K562 (cell line): ENCODE results near the gene DNAH1. TPM values are rescaled to one million over a fixed set of nuclear protein-coding genes. Genes with fewer than 3 reads are reported as not detected.

Experiments used
- ATAC-seq: fragments of 200-7000 bp; cut with Tn5 transposase; 3 replicates; pipeline ENCODE4 v1.9.1; 2020; ENCODE audit warnings: moderate library complexity
- BruUV-seq: library from RNA; stranded (reverse); fragments of 400-500 nt; replicated peaks from 2 replicates; lab custom pipeline; 2021; lab: Mats Ljungman, UMichigan
- CTCF ChIA-PET: fragments of 300-600 bp; formaldehyde crosslinking; extraction: SDS; loops from one replicate; lab custom pipeline; 2021; ENCODE audit warnings: low intra/inter-chr PET ratio; lab: Yijun Ruan, JAX
- POLR2A ChIA-PET: fragments of 300-600, 350-650 bp; sonication (Branson Sonifier 250); formaldehyde crosslinking; extraction: SDS; loops from one replicate; lab custom pipeline; 2021; ENCODE audit warnings: antibody characterized with exemption, inconsistent platforms; lab: Yijun Ruan, JAX
- DNase-seq, 4 experiments: peaks; one replicate each; pipeline versions ENCODE4 v3.0.0 to v3.0.0-alpha.2; 2011 to 2018; ENCODE audit warnings: low spot score in 3 of 4, mixed read lengths in 3 of 4; ENCODE audit errors: extremely low read depth in 1 of 4
- FAIRE-seq: peaks from 2 replicates; lab custom pipeline; 2011; peaks lifted over from hg19 to GRCh38; lab: Jason Lieb, UNC
- H2AFZ ChIP-seq: 2 replicates; pipeline ENCODE4 v1.6.0; 2011; ENCODE audit warnings: low read depth, low read length, control low read depth, inconsistent platforms
- H3K27ac ChIP-seq: fragments of 200-600 bp; 3 replicates; pipeline ENCODE4 v1.8.0; 2011; ENCODE audit warnings: low read depth, mild to moderate bottlenecking, control low read depth, inconsistent platforms, low read length, moderate library complexity, mixed read lengths; ENCODE audit errors: extremely low read depth
- H3K27me3 ChIP-seq, 2 experiments: fragments of 300-600 bp in 1 of 2; 2 replicates in 1 of 2; 3 replicates in 1 of 2; pipeline versions ENCODE4 v1.6.0 to v1.8.0; 2011; ENCODE audit warnings: inconsistent platforms in 2 of 2, low read length in 2 of 2, mild to moderate bottlenecking in 1 of 2, mixed read lengths in 1 of 2, moderate library complexity in 1 of 2; ENCODE audit not compliant: control insufficient read depth in 2 of 2, insufficient read depth in 2 of 2
- H3K36me3 ChIP-seq: fragments of 300-600 bp; 3 replicates; pipeline ENCODE4 v1.8.0; 2011; ENCODE audit warnings: mild to moderate bottlenecking, low read length, inconsistent platforms; ENCODE audit not compliant: control insufficient read depth, insufficient read depth
- H3K4me1 ChIP-seq, 2 experiments: fragments of 200-600 bp in 1 of 2; replicated peaks in 1 of 2; 2 replicates in 1 of 2; 3 replicates in 1 of 2; pipeline versions ENCODE4 v1.5.1 to v1.8.0; 2011; ENCODE audit warnings: inconsistent platforms in 2 of 2, low read length in 2 of 2, mild to moderate bottlenecking in 1 of 2, mixed read lengths in 1 of 2, moderate library complexity in 1 of 2; ENCODE audit not compliant: control insufficient read depth in 2 of 2, insufficient read depth in 2 of 2
- H3K4me2 ChIP-seq: 2 replicates; pipeline ENCODE4 v1.6.1; 2011; ENCODE audit warnings: low read length, control low read depth, inconsistent platforms, mixed read lengths; ENCODE audit not compliant: insufficient read depth
- H3K4me3 ChIP-seq: fragments of 200-600 bp; sonication (generic), shearing (Covaris generic); 2 replicates; pipeline ENCODE4 v1.5.1; 2016; ENCODE audit warnings: control low read depth, inconsistent platforms
- H3K79me2 ChIP-seq: fragments of 200-600 bp; 3 replicates; pipeline ENCODE4 v1.8.0; 2011; ENCODE audit warnings: low read length, inconsistent platforms; ENCODE audit not compliant: control insufficient read depth, insufficient read depth
- H3K9ac ChIP-seq, 2 experiments: 2 replicates each; pipeline versions ENCODE4 v1.6.0 to v1.6.1; 2011; ENCODE audit warnings: low read depth in 2 of 2, low read length in 2 of 2, control low read depth in 1 of 2, inconsistent platforms in 1 of 2, mild to moderate bottlenecking in 1 of 2, mixed read lengths in 1 of 2; ENCODE audit not compliant: insufficient read depth in 1 of 2
- H3K9me1 ChIP-seq: one replicate; pipeline ENCODE4 v1.6.0; 2011; ENCODE audit warnings: inconsistent platforms, mild to moderate bottlenecking, low read length, moderate library complexity; ENCODE audit not compliant: control insufficient read depth, insufficient read depth
- H3K9me3 ChIP-seq: replicated peaks from 2 replicates; pipeline ENCODE4 v1.5.1; 2011; ENCODE audit warnings: low read depth, low read length, inconsistent platforms; ENCODE audit not compliant: control insufficient read depth, insufficient read depth
- H4K20me1 ChIP-seq: replicated peaks from 2 replicates; pipeline ENCODE4 v1.6.1; 2011; ENCODE audit warnings: low read length, inconsistent platforms, mixed read lengths; ENCODE audit not compliant: control insufficient read depth, insufficient read depth
- DACH1 ChIP-seq: fragments of 450-650 bp; IDR thresholded peaks from 2 replicates; pipeline ENCODE4 v1.6.1; 2018; ENCODE audit not compliant: partially characterized antibody
- ERF ChIP-seq: fragments of 450-650 bp; formaldehyde crosslinking; IDR thresholded peaks from 2 replicates; pipeline ENCODE4 v1.4.0; 2020; ENCODE audit warnings: mild to moderate bottlenecking, mixed read lengths
- MBD2 ChIP-seq: sonication (generic); IDR thresholded peaks from 2 replicates; pipeline ENCODE4 v1.6.1; 2016; ENCODE audit warnings: low read depth, borderline replicate concordance
- MED1 ChIP-seq: sonication (generic); formaldehyde crosslinking; IDR thresholded peaks from 2 replicates; pipeline ENCODE4 v1.8.1; 2023; ENCODE audit warnings: missing genetic modification reagents, borderline replicate concordance
- MEIS2 ChIP-seq: fragments of 450-650 bp; IDR thresholded peaks from 2 replicates; pipeline ENCODE4 v1.6.1; 2014; ENCODE audit warnings: mild to moderate bottlenecking; ENCODE audit not compliant: partially characterized antibody
- RBFOX2 ChIP-seq: fragments of 200-400 bp; formaldehyde crosslinking; IDR thresholded peaks from 2 replicates; pipeline ENCODE4 v1.6.1; 2017; ENCODE audit warnings: low read depth, mild to moderate bottlenecking, low read length, moderate library complexity
- SPI1 ChIP-seq: IDR thresholded peaks from 2 replicates; pipeline ENCODE4 v1.6.1; 2011; ENCODE audit warnings: low read depth, low read length, control low read depth, borderline replicate concordance
- TAF9B ChIP-seq: fragments of 450-650 bp; IDR thresholded peaks from 2 replicates; pipeline ENCODE4 v1.6.1; 2018; ENCODE audit warnings: mild to moderate bottlenecking; ENCODE audit not compliant: partially characterized antibody
- ZNF143 ChIP-seq: sonication (generic); formaldehyde crosslinking; IDR thresholded peaks from 2 replicates; pipeline ENCODE4 v1.9.0; 2022; ENCODE audit warnings: mild to moderate bottlenecking, missing genetic modification reagents
- WGBS: fragments of 100-300 bp; shearing (Covaris generic); methylation state at CpG from one replicate; pipeline ENCODE4 v1.1.6; 2016; ENCODE audit warnings: low coverage, mixed read lengths; ENCODE audit not compliant: insufficient coverage; ENCODE audit errors: missing lambda C conversion rate; 5-methylcytosine and 5-hydroxymethylcytosine counted together
- in situ Hi-C: fragments of 300-500 bp; cut with MboI; formaldehyde crosslinking; loops from 4 replicates; pipeline ENCODE4 v1.15.0; 2018; ENCODE audit warnings: inconsistent platforms, mixed read lengths
- intact Hi-C: fragments of 100-400 bp; cut with micrococcal nuclease; formaldehyde crosslinking; loops from 2 replicates; pipeline ENCODE4 v1.14.2; 2022
- polyA plus RNA-seq, 8 experiments: library from polyadenylated mRNA; depleted of rRNA in 4 of 8; stranded (reverse) in 5 of 8; unstranded in 3 of 8; fragments of >200 nt; fragmentation: Nextera tagmentation in 2 of 8; fragmentation: Illumina TruSeq in 1 of 8; extraction: Ambion mirVana in 2 of 8; extraction: Trizol in 1 of 8; gene quantifications; 2 replicates each; pipeline versions ENCODE4 v1.2.1 to v1.2.3, GENCODE V29; 2011 to 2014; ENCODE audit warnings: inconsistent platforms in 1 of 8, missing spikeins in 1 of 8
- total RNA-seq, 7 experiments: library from RNA; depleted of rRNA in 6 of 7; stranded (reverse); fragments of >200 nt in 6 of 7; fragmentation: Illumina TruSeq in 2 of 7; extraction: Trizol in 2 of 7; gene quantifications; 2 replicates each; pipeline versions ENCODE4 v1.2.1 to v1.2.3, GENCODE V29; 2011 to 2021; ENCODE audit warnings: low replicate concordance in 1 of 7
- TF ChIP-seq, protein P1 (sequence below): sonication (generic); formaldehyde crosslinking; IDR thresholded peaks from 2 replicates; pipeline ENCODE4 v1.8.0; 2023; ENCODE audit warnings: missing genetic modification reagents, mild to moderate bottlenecking, borderline replicate concordance
- TF ChIP-seq, protein P2 (sequence below): sonication (generic); formaldehyde crosslinking; IDR thresholded peaks from 2 replicates; pipeline ENCODE4 v1.8.0; 2022; ENCODE audit warnings: missing genetic modification reagents, mild to moderate bottlenecking, borderline replicate concordance
- TF ChIP-seq, protein P3 (sequence below): IDR thresholded peaks from 2 replicates; pipeline ENCODE4 v1.6.1; 2011; ENCODE audit not compliant: insufficient read length; ENCODE audit errors: extremely low read depth

DNAH1 gene
- total and polyA plus RNA-seq, 9 of the 15 experiments (the other 6 are each of a cell fraction or from before 2014, with no cell fraction given): 0.04 to 0.84 (median 0.50) TPM

DNA sequence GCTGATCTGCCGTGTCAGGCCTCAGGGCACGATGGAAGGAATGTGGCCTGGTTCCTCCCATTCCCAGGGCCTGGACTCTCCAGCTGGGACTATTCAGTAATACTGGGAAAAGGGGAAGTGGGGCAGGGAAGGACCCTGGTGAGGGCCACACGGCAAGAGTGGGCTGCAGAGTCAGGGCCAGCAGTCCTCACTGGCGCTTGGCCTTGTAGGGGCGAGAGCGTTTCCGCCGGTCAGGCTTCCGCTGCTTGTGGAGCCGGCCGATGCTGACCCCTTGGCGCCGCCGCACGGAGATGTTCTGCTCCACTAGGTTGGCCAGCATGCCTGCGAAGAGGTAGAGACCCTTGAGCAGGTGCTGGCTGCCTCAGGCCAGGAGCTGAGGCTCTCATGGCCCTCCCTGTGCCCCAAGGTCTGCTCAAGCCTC is 86.0 kb downstream of the DNAH1 start:
- ATAC-seq (no peak), FAIRE-seq (no peak), DNase-seq (no peak)
- no peaks in the 10 kb centered on the region for H3K79me2 ChIP-seq
- no peak overlapping the region for H2AFZ ChIP-seq
- BruUV-seq: no TSS peak
- ChIA-PET CTCF (no interaction called here), POLR2A (interaction anchor here (2.1 kb wide), 1 partner anchor 13 kb away, joined by 9 read pairs; no protein-coding TSS in a partner anchor)
- H3K9me3 ChIP-seq: no peaks in the 10 kb centered on the region
- no peak overlapping the region for H3K4me3 ChIP-seq
- H3K4me2 ChIP-seq: no peak overlapping the region
- no peaks in the 10 kb centered on the region for H4K20me1 ChIP-seq
- peaks cover 59% of the 10 kb centered on the region; the same call in 1 of the 3 replicates for H3K36me3 ChIP-seq
- H3K27me3 ChIP-seq: no peaks in the 10 kb centered on the region
- WGBS: 99% methylated on average over 10 of the region's 16 CpGs
- H3K9ac ChIP-seq: 0 out of 4 replicates have a peak overlapping the region, but pooled peaks of 1 of the 2 experiments have one; percentile 52
- intact Hi-C loops: no loop called here
- peaks cover 7 to 27% of the 10 kb centered on the region in 2 experiments; a peak in 4 of 5 replicates for H3K4me1 ChIP-seq
- H3K27ac ChIP-seq: no peak overlapping the region
- peaks cover 3% of the 10 kb centered on the region for H3K9me1 ChIP-seq
- in situ Hi-C loops: no loop called here
- TF ChIP-seq RBFOX2 (peak; percentile 54; the same call in 1 of the 2 replicates), MBD2 (no peak), DACH1 (no peak), ZNF143 (CRISPR knock-in tag) (no peak), MEIS2 (no peak), ERF (no peak), TAF9B (no peak), MED1 (no peak), SPI1 (peak; percentile 56; the same call in 1 of the 2 replicates)
- TF ChIP-seq, protein P1, sequence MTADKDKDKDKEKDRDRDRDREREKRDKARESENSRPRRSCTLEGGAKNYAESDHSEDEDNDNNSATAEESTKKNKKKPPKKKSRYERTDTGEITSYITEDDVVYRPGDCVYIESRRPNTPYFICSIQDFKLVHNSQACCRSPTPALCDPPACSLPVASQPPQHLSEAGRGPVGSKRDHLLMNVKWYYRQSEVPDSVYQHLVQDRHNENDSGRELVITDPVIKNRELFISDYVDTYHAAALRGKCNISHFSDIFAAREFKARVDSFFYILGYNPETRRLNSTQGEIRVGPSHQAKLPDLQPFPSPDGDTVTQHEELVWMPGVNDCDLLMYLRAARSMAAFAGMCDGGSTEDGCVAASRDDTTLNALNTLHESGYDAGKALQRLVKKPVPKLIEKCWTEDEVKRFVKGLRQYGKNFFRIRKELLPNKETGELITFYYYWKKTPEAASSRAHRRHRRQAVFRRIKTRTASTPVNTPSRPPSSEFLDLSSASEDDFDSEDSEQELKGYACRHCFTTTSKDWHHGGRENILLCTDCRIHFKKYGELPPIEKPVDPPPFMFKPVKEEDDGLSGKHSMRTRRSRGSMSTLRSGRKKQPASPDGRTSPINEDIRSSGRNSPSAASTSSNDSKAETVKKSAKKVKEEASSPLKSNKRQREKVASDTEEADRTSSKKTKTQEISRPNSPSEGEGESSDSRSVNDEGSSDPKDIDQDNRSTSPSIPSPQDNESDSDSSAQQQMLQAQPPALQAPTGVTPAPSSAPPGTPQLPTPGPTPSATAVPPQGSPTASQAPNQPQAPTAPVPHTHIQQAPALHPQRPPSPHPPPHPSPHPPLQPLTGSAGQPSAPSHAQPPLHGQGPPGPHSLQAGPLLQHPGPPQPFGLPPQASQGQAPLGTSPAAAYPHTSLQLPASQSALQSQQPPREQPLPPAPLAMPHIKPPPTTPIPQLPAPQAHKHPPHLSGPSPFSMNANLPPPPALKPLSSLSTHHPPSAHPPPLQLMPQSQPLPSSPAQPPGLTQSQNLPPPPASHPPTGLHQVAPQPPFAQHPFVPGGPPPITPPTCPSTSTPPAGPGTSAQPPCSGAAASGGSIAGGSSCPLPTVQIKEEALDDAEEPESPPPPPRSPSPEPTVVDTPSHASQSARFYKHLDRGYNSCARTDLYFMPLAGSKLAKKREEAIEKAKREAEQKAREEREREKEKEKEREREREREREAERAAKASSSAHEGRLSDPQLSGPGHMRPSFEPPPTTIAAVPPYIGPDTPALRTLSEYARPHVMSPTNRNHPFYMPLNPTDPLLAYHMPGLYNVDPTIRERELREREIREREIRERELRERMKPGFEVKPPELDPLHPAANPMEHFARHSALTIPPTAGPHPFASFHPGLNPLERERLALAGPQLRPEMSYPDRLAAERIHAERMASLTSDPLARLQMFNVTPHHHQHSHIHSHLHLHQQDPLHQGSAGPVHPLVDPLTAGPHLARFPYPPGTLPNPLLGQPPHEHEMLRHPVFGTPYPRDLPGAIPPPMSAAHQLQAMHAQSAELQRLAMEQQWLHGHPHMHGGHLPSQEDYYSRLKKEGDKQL (CRISPR knock-in tag): no peak
- TF ChIP-seq, protein P2, sequence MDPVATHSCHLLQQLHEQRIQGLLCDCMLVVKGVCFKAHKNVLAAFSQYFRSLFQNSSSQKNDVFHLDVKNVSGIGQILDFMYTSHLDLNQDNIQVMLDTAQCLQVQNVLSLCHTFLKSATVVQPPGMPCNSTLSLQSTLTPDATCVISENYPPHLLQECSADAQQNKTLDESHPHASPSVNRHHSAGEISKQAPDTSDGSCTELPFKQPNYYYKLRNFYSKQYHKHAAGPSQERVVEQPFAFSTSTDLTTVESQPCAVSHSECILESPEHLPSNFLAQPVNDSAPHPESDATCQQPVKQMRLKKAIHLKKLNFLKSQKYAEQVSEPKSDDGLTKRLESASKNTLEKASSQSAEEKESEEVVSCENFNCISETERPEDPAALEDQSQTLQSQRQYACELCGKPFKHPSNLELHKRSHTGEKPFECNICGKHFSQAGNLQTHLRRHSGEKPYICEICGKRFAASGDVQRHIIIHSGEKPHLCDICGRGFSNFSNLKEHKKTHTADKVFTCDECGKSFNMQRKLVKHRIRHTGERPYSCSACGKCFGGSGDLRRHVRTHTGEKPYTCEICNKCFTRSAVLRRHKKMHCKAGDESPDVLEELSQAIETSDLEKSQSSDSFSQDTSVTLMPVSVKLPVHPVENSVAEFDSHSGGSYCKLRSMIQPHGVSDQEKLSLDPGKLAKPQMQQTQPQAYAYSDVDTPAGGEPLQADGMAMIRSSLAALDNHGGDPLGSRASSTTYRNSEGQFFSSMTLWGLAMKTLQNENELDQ: no peak
- TF ChIP-seq, protein P3, sequence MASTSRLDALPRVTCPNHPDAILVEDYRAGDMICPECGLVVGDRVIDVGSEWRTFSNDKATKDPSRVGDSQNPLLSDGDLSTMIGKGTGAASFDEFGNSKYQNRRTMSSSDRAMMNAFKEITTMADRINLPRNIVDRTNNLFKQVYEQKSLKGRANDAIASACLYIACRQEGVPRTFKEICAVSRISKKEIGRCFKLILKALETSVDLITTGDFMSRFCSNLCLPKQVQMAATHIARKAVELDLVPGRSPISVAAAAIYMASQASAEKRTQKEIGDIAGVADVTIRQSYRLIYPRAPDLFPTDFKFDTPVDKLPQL: no peak
- TF ChIP-seq, all 486 proteins: peak for 2
